NCI-H146 treated with DMSO at 0.1 percent for 48 hours (cell line): ENCODE data around the gene MCCC2.
"Not testable (repeated sequence)": the region's sequence is repeated elsewhere in the genome, so short reads cannot be mapped to it uniquely, and the experiment has no call there.

ENCODE experiments used
- DNase-seq: peaks from one replicate; lab custom pipeline; 2025; ENCODE audit not compliant: unreplicated experiment; lab: John Stamatoyannopoulos, UW

Gene MCCC2

GRCh38 chr5:71596169-71596568, 9.0 kb downstream of the MCCC2 start:
- no peak for DNase-seq

GRCh38 chr5:71597001-71597400, 9.9 kb downstream of the MCCC2 start:
- DNase-seq: no peak

DNA sequence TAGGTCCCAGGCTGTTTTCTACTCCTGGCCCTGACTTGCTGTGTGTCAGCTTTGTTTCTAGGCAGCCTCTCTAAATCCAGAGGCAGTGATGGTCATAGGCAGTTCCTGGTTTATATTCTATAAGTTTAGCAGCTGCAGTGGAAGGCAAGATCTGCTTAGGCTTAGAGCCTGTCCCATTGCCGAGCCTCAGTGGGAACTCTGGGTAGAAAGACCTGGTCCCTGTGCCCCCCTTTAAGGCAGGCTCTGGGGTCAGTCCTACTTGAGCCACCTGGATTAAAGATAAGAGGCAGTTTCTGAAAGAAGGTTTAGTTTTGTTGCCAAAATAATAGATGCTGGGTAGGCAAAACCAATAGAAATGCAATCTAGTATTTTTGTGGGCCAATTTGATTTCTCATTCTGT, 13.6 kb downstream of the MCCC2 start:
- no peak for DNase-seq

DNA sequence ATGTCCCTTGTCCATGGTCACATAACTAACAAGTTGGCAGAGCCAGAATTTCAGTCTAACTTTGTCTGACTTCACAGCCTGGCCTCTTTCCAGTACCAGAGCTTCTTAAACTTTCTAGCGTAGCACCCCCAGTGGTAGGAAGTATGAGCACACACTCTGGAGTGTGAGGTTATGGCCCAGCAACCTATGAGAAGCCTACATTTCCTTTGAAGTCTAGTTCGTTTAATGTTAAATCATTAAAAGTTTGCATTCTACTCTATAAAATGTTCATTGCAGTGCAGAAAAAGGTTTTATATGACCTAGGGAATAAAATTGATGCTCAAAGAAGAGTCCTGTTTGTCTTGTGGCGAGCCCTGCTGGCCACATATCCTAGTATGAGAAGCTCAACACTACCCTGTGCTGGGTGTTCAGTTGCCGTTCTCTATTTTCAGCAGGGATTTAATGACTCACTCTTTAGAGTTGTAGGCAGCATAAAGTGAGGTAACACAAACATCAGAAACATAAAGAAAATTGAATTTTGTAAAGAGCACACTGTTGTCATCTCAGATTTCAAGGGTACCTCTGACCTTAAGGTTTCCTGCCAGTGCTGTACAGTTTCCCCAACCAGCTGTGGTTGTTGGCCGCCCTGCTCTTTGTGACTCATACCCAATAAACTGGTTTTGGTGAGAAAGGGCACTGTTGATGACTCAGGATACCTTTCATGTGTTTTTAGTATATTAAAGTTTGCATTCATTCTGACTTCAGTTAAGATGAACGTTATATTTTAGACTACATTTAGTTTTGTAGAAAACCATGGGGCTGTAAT, 14.3 kb downstream of the MCCC2 start:
- no peak for DNase-seq

DNA sequence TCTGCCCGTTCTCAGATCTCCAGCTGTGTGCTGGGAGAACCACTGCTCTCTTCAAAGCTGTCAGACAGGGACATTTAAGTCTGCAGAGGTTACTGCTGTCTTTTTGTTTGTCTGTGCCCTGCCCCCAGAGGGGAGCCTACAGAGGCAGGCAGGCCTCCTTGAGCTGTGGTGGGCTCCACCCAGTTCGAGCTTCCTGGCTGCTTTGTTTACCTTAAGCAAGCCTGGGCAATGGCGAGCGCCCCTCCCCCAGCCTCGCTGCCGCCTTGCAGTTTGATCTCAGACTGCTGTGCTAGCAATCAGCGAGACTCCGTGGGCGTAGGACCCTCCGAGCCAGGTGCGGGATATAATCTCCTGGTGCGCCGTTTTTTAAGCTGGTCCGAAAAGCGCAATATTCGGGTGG, 22.8 kb downstream of the MCCC2 start:
- DNase-seq: not testable (repeated sequence)

DNA sequence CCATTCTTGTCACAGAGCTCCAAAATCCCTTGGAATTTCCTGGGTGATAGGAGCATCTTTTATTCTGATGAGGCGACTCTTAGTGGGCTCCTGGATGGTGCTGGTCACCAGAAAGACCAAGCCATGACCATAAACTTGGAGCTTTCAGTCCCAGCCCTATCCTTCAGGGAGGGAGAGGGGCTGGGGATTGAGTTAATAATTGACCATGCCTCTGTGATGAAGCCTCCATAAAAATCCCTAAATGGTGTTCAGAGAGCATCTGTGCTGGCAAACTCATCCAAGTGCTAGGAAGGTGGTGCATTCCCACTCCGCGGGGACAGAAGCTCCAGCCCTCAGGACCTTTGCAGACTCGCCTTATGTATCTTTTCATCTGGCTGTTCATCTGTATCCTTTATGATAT, 28.7 kb downstream of the MCCC2 start:
- no peak for DNase-seq

DNA sequence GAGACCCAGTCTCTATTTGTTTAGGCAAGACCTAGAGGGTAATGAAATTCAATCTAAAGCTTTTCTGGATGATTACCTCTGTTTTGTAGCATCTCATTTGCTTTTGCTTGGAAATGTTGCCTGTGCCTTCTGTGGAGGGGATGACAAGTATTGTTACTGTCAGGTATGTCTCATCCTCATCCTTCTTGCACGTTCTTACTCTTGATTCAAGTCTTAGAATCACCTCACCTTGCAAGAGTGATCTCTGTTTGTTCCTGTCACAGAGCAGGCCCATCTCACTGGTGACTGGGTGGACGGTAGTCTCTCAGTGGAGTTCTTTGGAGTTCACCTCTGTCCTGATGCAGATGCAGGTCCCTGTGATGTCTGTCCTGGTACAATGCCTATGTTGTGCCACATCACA, 33.5 kb downstream of the MCCC2 start:
- no peak for DNase-seq

GRCh38 chr5:71621268-71621667, 34.1 kb downstream of the MCCC2 start:
- no peak for DNase-seq

DNA sequence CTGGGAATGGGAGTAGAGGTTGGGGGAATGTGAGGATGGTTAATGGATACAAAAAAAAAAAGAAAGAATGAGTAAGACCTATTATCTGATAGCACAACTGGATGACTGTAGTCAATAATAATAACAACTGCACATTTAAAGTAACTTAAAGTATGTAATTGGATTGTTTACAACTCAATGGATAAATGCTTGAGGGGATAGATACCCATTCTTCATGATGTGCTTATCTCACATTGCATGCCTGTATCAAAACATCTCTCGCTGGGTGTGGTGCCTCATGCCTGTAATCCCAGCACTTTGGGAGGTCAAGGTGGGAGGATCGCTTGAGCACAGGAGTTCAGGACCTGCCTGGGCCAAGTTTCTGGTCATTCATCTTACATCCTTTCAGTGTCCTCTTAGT, 34.6 kb downstream of the MCCC2 start:
- no peak for DNase-seq

GRCh38 chr5:71623221-71623794, 36.2 kb downstream of the MCCC2 start:
- no peak for DNase-seq

- DNase-seq: no peak
These were observed 42.8 kb downstream of the MCCC2 start for GRCh38 chr5:71629950-71630349.

DNA sequence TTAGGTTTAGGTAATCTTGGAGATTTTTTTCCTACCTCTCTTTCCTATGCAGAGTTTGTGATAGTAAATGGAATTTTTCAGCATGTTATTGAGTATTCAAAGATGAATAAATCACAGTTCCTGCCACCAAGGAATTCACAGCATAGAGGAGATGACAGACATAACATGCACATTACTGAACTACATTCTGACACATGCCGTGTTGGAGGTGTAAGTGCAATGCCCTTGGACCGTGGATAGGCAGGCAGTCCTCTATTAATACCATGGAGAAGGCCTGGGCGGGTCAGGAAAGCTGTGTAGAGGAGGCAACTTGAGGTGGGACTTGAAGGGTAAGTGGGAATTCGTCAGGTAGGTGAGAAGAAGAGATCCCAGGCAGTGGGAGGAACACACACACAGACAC, 43.9 kb downstream of the MCCC2 start:
- DNase-seq: no peak

GRCh38 chr5:71632168-71632567, 45.0 kb downstream of the MCCC2 start:
- no peak for DNase-seq

DNA sequence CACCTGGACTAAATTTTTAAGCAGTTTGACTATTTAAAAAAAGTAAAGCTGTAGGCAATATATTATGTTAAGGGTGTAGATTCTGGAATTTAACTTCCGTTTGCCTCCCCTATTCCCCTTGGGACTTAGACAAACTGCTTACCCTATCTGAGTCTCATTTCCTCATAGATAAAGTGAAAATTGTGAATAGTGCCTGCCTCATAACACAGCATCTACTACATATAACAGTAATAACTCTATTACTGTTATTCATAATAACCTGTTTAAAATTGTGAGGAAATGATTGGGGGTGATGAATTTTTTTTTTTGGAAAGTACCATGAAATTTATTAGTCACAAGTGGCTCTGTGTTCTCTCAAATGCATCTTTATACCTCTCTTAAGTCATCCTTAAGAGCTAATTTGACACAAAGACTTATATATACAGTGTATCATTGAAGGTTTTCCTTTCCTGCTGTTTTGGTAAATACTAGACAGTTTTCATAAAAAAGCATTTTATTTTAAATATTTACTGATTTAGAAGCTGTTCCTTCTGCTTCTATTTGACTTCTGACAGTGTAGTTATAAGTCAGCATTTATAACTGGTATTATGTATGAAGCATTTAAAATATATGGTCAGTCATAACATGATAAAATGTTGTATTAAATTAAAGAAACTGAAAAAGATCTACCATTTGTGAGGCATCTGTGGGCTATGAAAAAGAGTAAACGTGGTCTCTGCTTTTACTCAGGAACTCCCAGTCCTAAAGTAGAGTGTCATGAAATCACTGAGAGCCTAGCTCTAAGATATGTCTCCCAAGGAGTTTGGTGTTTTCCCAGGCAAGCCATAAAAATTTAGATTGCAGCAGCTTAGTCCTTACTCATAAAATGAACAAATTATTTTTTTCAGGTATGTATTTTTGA, 46.4 kb downstream of the MCCC2 start:
- no peak for DNase-seq

DNA sequence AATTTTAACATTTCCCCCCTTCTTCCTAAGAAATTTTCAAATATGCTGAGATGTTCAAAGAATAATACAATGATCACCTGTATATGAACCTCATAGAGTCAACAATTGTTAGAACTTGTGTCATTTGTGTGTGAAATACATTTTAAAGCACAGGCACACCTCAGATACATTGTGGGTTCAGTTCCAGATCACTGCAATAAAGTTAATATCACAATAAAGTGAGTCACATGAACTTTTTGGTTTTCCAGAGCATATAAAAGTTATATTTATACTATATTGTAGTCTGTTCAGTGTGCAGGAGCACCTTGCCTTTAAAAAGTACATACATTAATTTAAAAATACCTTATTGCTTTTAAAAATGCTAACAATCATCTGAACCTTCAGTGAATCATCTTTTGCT, 50.0 kb downstream of the MCCC2 start:
- DNase-seq: no peak

- no peak for DNase-seq
These were observed 53.3 kb downstream of the MCCC2 start for GRCh38 chr5:71640408-71640807.

- DNase-seq: no peak
These were observed 57.9 kb downstream of the MCCC2 start for GRCh38 chr5:71645030-71645429.

DNA sequence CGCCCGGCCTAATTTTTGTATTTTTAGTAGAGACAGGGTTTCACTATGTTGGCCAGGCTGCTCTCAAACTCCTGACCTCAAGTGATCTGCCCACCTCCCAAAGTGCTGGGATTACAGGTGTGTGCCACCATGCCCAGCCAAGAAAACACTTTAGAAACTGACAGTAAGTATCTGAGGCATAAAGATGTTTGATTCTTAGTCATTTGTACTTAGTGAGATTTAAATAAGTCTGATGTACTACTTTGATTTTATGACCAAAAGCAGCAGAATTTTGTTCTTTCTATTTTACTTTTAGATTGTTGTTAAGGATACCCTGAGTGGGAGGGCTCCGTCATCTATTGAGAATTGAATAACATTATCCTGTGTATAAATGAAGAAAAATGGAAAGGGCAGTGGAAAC, 63.8 kb downstream of the MCCC2 start:
- DNase-seq: not testable (repeated sequence)

- no peak for DNase-seq
These were observed 64.4 kb downstream of the MCCC2 start for GRCh38 chr5:71651579-71651978.

- peak; percentile 35 for DNase-seq
These were observed 65.2 kb downstream of the MCCC2 start for GRCh38 chr5:71652349-71652748.

- DNase-seq: peak; percentile 51
These were observed 65.8 kb downstream of the MCCC2 start for GRCh38 chr5:71652803-71653543.
